PC-3 (cell line): ENCODE results near the gene SV2C. TPM values are rescaled to one million over a fixed set of nuclear protein-coding genes. Genes with fewer than 3 reads are reported as not detected.

ENCODE experiments used
- ATAC-seq: fragments of 200-7000 bp; cut with Tn5 transposase; 2 replicates; pipeline ENCODE4 v1.9.1; 2020; ENCODE audit warnings: mild to moderate bottlenecking, moderate library complexity
- BruUV-seq: library from RNA; stranded (reverse); fragments of 400-500 nt; replicated peaks from 2 replicates; lab custom pipeline; 2021; lab: Mats Ljungman, UMichigan
- CTCF ChIA-PET: fragments of 300-600 bp; sonication (Branson Sonifier 250); formaldehyde crosslinking; loops from one replicate; lab custom pipeline; 2022; ENCODE audit warnings: antibody characterized with exemption; lab: Charles Lee
- POLR2A ChIA-PET: fragments of 300-600 bp; sonication (Branson Sonifier 250); formaldehyde crosslinking; loops from one replicate; lab custom pipeline; 2022; ENCODE audit warnings: antibody characterized with exemption; ENCODE audit not compliant: unreplicated experiment; lab: Charles Lee
- DNase-seq: peaks from one replicate; pipeline ENCODE4 v3.0.0-alpha.2; 2015
- H2AFZ ChIP-seq: fragments of 300-600 bp; sonication (generic); 2 replicates; pipeline ENCODE4 v1.6.0; 2016; ENCODE audit warnings: antibody characterized with exemption, low read length
- H3F3A ChIP-seq: fragments of 300-600 bp; sonication (generic); one replicate; pipeline ENCODE4 v1.6.0; 2017; ENCODE audit warnings: antibody characterized with exemption, low read length, control low read depth, mild to moderate bottlenecking; ENCODE audit not compliant: unreplicated experiment
- H3K27ac ChIP-seq: fragments of 300-600 bp; sonication (generic); 2 replicates; pipeline ENCODE4 v1.5.1; 2016; ENCODE audit warnings: mild to moderate bottlenecking, low read length
- H3K27me3 ChIP-seq: fragments of 300-600 bp; sonication (generic); 2 replicates; pipeline ENCODE4 v1.6.1; 2016; ENCODE audit warnings: low read length, mixed read lengths
- H3K36me3 ChIP-seq: fragments of 300-600 bp; sonication (generic); 2 replicates; pipeline ENCODE4 v1.6.1; 2016; ENCODE audit warnings: low read depth, mixed run types, low read length, mixed read lengths
- H3K4me1 ChIP-seq: fragments of 300-600 bp; sonication (generic); 2 replicates; pipeline ENCODE4 v1.5.1; 2016; ENCODE audit warnings: low read length; ENCODE audit not compliant: insufficient read depth
- H3K4me2 ChIP-seq: fragments of 300-600 bp; sonication (generic); 2 replicates; pipeline ENCODE4 v1.6.0; 2016; ENCODE audit warnings: low read length
- H3K4me3 ChIP-seq: fragments of 300-600 bp; sonication (generic); 2 replicates; pipeline ENCODE4 v1.5.1; 2016; ENCODE audit warnings: mild to moderate bottlenecking, low read length, mixed read lengths
- H3K79me2 ChIP-seq: fragments of 300-600 bp; sonication (generic); 2 replicates; pipeline ENCODE4 v1.6.1; 2017; ENCODE audit warnings: low read length, mixed read lengths
- H3K9ac ChIP-seq: fragments of 300-600 bp; sonication (generic); 2 replicates; pipeline ENCODE4 v1.6.0; 2016; ENCODE audit warnings: mild to moderate bottlenecking, low read length
- H3K9me2 ChIP-seq: fragments of 300-600 bp; sonication (generic); replicated peaks from 2 replicates; pipeline ENCODE4 v1.6.1; 2016; ENCODE audit warnings: mixed run types, low read length, mixed read lengths
- H3K9me3 ChIP-seq: fragments of 300-600 bp; sonication (generic); 2 replicates; pipeline ENCODE4 v1.6.1; 2016; ENCODE audit warnings: low read length, mixed read lengths
- H4K20me1 ChIP-seq: fragments of 300-600 bp; sonication (generic); 2 replicates; pipeline ENCODE4 v1.6.1; 2016; ENCODE audit warnings: low read length, mixed read lengths
- CTCF ChIP-seq: fragments of 300-600 bp; sonication (generic); conservative IDR thresholded peaks from 2 replicates; pipeline ENCODE4 v1.5.1; 2017; ENCODE audit warnings: antibody characterized with exemption, low read depth, mild to moderate bottlenecking, low read length
- EZH2 ChIP-seq: fragments of 300-600 bp; sonication (generic); IDR thresholded peaks from one replicate; pipeline ENCODE4 v1.6.1; 2017; ENCODE audit warnings: antibody characterized with exemption, mild to moderate bottlenecking, low read length; ENCODE audit not compliant: unreplicated experiment
- EZH2phosphoT487 ChIP-seq: fragments of 300-600 bp; sonication (generic); IDR thresholded peaks from 2 replicates; pipeline ENCODE4 v1.6.1; 2018; ENCODE audit warnings: mild to moderate bottlenecking, antibody characterized with exemption, low read length, borderline replicate concordance
- intact Hi-C: fragments of 100-400 bp; cut with micrococcal nuclease; formaldehyde crosslinking; loops from 2 replicates; pipeline ENCODE4 v1.9.0; 2023
- total RNA-seq: library from RNA; depleted of rRNA; stranded (reverse); fragments of >200 nt; gene quantifications from 2 replicates; pipeline ENCODE4 v1.2.3, GENCODE V29; 2014

The SV2C gene
- total RNA-seq, 1 experiment from 2014 or later: not detected

GRCh38 chr5:76165029-76165428 is 81.8 kb downstream of the SV2C start:
- no peak for TF ChIP-seq EZH2
- no peak for TF ChIP-seq CTCF
- no peak for TF ChIP-seq EZH2phosphoT487
- POLR2A ChIA-PET: no interaction called here
- no peak overlapping the region for H2AFZ ChIP-seq
- peaks cover 10% of the 10 kb centered on the region; the same call in 1 of the 2 replicates for H3K27me3 ChIP-seq
- H3K9ac ChIP-seq: no peak overlapping the region
- H3K36me3 ChIP-seq: no peaks in the 10 kb centered on the region
- no peak overlapping the region for H3K4me3 ChIP-seq
- no peaks in the 10 kb centered on the region for H3K4me1 ChIP-seq
- H3F3A ChIP-seq: no peaks in the 10 kb centered on the region
- no peak overlapping the region for H3K27ac ChIP-seq
- DNase-seq: no peak
- H3K9me2 ChIP-seq: no peaks in the 10 kb centered on the region
- no peaks in the 10 kb centered on the region for H3K79me2 ChIP-seq
- CTCF ChIA-PET: no interaction called here
- H4K20me1 ChIP-seq: no peaks in the 10 kb centered on the region
- BruUV-seq: no TSS peak
- H3K9me3 ChIP-seq: no peaks in the 10 kb centered on the region
- no peak overlapping the region for H3K4me2 ChIP-seq
- intact Hi-C loops: no loop called here
- ATAC-seq: no peak

- ChIA-PET CTCF (no interaction called here), POLR2A (no interaction called here)
- BruUV-seq: no TSS peak
- intact Hi-C loops: no loop called here
- Histone ChIP-seq H3K27ac (no peak overlapping the region), H3K4me1 (no peaks in the 10 kb centered on the region), H4K20me1 (no peaks in the 10 kb centered on the region), H3F3A (no peaks in the 10 kb centered on the region), H3K36me3 (no peaks in the 10 kb centered on the region), H3K27me3 (peaks cover 10% of the 10 kb centered on the region; the same call in 1 of the 2 replicates), H3K4me2 (no peak overlapping the region), H3K4me3 (no peak overlapping the region), H3K79me2 (no peaks in the 10 kb centered on the region), H2AFZ (no peak overlapping the region), H3K9me3 (no peaks in the 10 kb centered on the region), H3K9me2 (no peaks in the 10 kb centered on the region), H3K9ac (no peak overlapping the region)
- TF ChIP-seq EZH2phosphoT487: no peak
- no peak for TF ChIP-seq EZH2
- TF ChIP-seq CTCF: no peak
- ATAC-seq (no peak), DNase-seq (no peak)
Measured at GRCh38 chr5:76165711-76166374, 82.7 kb downstream of the SV2C start.

- no peaks in the 10 kb centered on the region for H3K4me1 ChIP-seq
- ChIA-PET POLR2A (no interaction called here), CTCF (no interaction called here)
- no peaks in the 10 kb centered on the region for H3K9me3 ChIP-seq
- H3K4me3 ChIP-seq: no peak overlapping the region
- peaks cover 6% of the 10 kb centered on the region; the same call in 1 of the 2 replicates for H3K27me3 ChIP-seq
- DNase-seq (no peak), ATAC-seq (no peak)
- H3K27ac ChIP-seq: no peak overlapping the region
- H3K36me3 ChIP-seq: no peaks in the 10 kb centered on the region
- H3F3A ChIP-seq: no peaks in the 10 kb centered on the region
- no TSS peak for BruUV-seq
- H3K9me2 ChIP-seq: no peaks in the 10 kb centered on the region
- H4K20me1 ChIP-seq: no peaks in the 10 kb centered on the region
- no peak overlapping the region for H3K4me2 ChIP-seq
- TF ChIP-seq EZH2phosphoT487 (no peak), CTCF (no peak), EZH2 (no peak)
- no peak overlapping the region for H2AFZ ChIP-seq
- no peaks in the 10 kb centered on the region for H3K79me2 ChIP-seq
- intact Hi-C loops: no loop called here
- no peak overlapping the region for H3K9ac ChIP-seq
Measured at GRCh38 chr5:76166886-76167576, 83.8 kb downstream of the SV2C start.
